Left lung (tissue), 10 donors: ENCODE results near the gene FAM107B. TPM values are rescaled to one million over a fixed set of nuclear protein-coding genes. Genes with fewer than 3 reads are reported as not detected.

Experiments
- ATAC-seq: fragments of 200-7000 bp; cut with Tn5 transposase; one replicate; pipeline ENCODE4 v1.9.1; 2020; ENCODE audit warnings: moderate library complexity
- DNase-seq, 4 donors: peaks; one replicate each; pipeline ENCODE4 v3.0.0-alpha.2; 2013 to 2020
- H3K27ac ChIP-seq, 2 donors: fragments of 200-600 bp; sonication (generic) in 1 of 2; one replicate each; pipeline versions ENCODE4 v1.5.0 to v1.8.0; 2020 to 2021
- H3K27me3 ChIP-seq, 2 donors: fragments of 200-600 bp; sonication (generic) in 1 of 2; one replicate each; pipeline versions ENCODE4 v1.5.0 to v1.8.0; 2020 to 2021
- H3K36me3 ChIP-seq, 2 donors: fragments of 200-600 bp; sonication (generic) in 1 of 2; one replicate each; pipeline versions ENCODE4 v1.5.0 to v1.8.0; 2020 to 2021
- H3K4me1 ChIP-seq, 2 donors: fragments of 200-600 bp; one replicate each; pipeline ENCODE4 v1.8.0; 2021
- H3K4me3 ChIP-seq, 2 donors: fragments of 200-600 bp; sonication (generic) in 1 of 2; one replicate each; pipeline versions ENCODE4 v1.5.0 to v1.8.0; 2020 to 2021; ENCODE audit warnings: mild to moderate bottlenecking in 1 of 2
- H3K9me3 ChIP-seq, 2 donors: fragments of 200-600 bp; sonication (generic) in 1 of 2; one replicate each; pipeline versions ENCODE4 v1.5.0 to v1.8.0; 2020 to 2021
- intact Hi-C, 2 donors: fragments of 100-400 bp; cut with DNase I; formaldehyde crosslinking; loops; one replicate each; pipeline versions ENCODE4 v1.11.2 to v1.14.2; 2022
- polyA plus RNA-seq, 6 donors: library from polyadenylated mRNA; unstranded; fragments of 120-200 nt; gene quantifications; one replicate each; pipeline ENCODE4 v1.2.1, GENCODE V29; 2013; ENCODE audit not compliant: insufficient read length in 6 of 6
- total RNA-seq, 2 donors: library from RNA; stranded (reverse); fragmentation: NEBNext Ultra II Directional; extraction: Animal tissue kit (Norgen Biotek cat#: 25700); gene quantifications; one replicate each; pipeline ENCODE4 v1.2.1, GENCODE V29; 2021
- TF ChIP-seq, protein P1 (sequence below), 2 donors: fragments of 200-600 bp; sonication (generic) in 1 of 2; IDR thresholded peaks; one replicate each; pipeline versions ENCODE4 v1.5.0 to v1.8.0; 2021; ENCODE audit warnings: antibody characterized with exemption in 2 of 2
- donor health status: DM: no; HTN: yes; CAD: no.
- donor health status: DM: no; HTN: no; CAD: no.

The FAM107B gene
- total and polyA plus RNA-seq, 8 donors = 66.2 to 93.6 (median 83.0) TPM

DNA sequence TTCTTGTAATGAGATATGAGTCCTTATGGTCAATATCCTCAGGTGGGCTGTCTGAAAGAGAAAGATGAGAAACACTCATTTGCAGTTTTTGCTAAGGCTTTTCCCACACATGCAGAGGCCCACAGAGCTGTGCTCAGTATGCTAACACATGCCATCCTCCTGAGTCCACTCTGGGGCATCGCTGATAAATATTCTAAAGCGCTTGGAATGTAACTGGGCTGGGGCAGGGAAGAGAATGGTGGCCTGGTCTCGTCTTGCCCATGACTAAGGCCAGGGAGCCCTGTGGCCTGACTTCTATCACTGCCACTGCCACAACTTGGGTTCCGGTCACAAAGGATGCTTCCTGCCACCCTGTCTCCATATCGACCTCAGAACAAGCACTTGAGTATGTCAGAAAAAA is 244.2 kb downstream of the FAM107B start:
- no peaks in the 10 kb centered on the region for H3K4me1 ChIP-seq
- no peak overlapping the region for H3K27ac ChIP-seq
- DNase-seq = no peak
- no peaks in the 10 kb centered on the region for H3K27me3 ChIP-seq
- TF ChIP-seq, protein P1, sequence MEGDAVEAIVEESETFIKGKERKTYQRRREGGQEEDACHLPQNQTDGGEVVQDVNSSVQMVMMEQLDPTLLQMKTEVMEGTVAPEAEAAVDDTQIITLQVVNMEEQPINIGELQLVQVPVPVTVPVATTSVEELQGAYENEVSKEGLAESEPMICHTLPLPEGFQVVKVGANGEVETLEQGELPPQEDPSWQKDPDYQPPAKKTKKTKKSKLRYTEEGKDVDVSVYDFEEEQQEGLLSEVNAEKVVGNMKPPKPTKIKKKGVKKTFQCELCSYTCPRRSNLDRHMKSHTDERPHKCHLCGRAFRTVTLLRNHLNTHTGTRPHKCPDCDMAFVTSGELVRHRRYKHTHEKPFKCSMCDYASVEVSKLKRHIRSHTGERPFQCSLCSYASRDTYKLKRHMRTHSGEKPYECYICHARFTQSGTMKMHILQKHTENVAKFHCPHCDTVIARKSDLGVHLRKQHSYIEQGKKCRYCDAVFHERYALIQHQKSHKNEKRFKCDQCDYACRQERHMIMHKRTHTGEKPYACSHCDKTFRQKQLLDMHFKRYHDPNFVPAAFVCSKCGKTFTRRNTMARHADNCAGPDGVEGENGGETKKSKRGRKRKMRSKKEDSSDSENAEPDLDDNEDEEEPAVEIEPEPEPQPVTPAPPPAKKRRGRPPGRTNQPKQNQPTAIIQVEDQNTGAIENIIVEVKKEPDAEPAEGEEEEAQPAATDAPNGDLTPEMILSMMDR (IDR thresholded peaks at IDR 0.05) = no peak
- H3K36me3 ChIP-seq = peaks cover 0 to 68% of the 10 kb centered on the region in 2 donors
- H3K9me3 ChIP-seq = no peaks in the 10 kb centered on the region
- intact Hi-C loops = no loop called here
- ATAC-seq = no peak
- H3K4me3 ChIP-seq = no peak overlapping the region

DNA sequence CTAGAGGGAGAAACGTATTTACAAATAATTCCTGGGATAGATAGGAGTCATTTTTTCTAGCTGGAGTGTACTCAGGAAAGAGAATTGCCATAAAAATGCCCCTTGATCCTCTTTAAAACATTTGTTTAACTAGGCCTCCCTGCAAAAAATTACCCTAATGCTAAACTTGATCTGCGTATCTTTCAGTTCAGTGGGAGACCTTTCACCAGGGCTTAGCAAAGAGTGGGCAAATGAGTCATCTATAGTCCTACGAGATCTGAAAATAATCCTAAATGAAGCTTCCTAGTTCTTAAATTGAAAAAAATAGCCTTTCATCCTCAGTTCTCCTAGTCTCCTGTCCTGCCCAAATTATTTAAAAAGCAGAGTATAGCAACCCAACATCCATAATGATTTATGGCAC is 245.3 kb downstream of the FAM107B start:
- Histone ChIP-seq H3K27me3 (no peaks in the 10 kb centered on the region), H3K27ac (no peak overlapping the region), H3K36me3 (peaks cover 0 to 65% of the 10 kb centered on the region in 2 donors), H3K4me3 (no peak overlapping the region), H3K4me1 (no peaks in the 10 kb centered on the region), H3K9me3 (no peaks in the 10 kb centered on the region)
- ATAC-seq (no peak), DNase-seq (no peak)
- intact Hi-C loops = no loop called here
- TF ChIP-seq, protein P1 (IDR thresholded peaks at IDR 0.05) = no peak

DNA sequence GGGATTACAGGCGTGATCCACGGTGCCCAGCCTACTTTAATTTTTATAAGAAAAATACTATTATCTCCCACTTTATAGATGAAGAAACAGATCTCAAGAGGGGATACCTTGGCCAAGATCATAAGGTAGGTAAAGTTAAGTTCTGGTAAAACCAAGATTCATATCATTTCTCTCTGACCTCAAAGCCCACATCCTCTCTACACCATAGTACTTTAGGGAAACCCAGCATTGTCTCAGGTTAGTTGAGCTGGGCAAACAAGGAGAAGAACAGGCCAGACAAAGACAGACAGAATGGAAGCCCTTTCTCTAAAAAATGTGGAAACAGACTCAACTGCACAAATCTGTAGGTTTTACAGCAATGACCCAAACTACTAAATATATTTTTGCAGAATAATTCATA is 246.2 kb downstream of the FAM107B start:
- Histone ChIP-seq H3K27ac (no peak overlapping the region), H3K27me3 (no peaks in the 10 kb centered on the region), H3K36me3 (peaks cover 0 to 56% of the 10 kb centered on the region in 2 donors), H3K9me3 (no peaks in the 10 kb centered on the region), H3K4me3 (no peak overlapping the region), H3K4me1 (peaks cover 0 to 3% of the 10 kb centered on the region in 2 donors)
- ATAC-seq (no peak), DNase-seq (no peak)
- intact Hi-C loops = no loop called here
- TF ChIP-seq, protein P1 (IDR thresholded peaks at IDR 0.05) = no peak

DNA sequence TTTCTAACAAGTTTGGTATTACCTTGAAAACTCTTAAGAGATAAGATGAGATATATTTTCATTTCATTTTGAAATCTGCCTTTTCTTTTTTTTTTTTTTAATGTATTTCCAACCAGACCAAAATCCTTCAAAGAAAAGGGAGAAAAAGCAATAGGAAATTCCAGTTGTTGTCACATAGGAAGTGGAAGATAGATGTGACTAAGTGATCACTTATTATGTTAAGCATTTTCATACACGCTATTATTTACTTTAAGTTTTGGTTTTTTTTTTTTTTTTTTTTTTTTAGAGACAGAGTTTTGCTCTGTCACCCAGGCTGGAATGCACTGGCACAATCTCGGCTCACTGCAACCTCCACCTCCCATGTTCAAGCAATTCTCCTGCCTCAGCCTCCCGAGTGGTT is 246.8 kb downstream of the FAM107B start:
- no peak for DNase-seq
- intact Hi-C loops = no loop called here

DNA sequence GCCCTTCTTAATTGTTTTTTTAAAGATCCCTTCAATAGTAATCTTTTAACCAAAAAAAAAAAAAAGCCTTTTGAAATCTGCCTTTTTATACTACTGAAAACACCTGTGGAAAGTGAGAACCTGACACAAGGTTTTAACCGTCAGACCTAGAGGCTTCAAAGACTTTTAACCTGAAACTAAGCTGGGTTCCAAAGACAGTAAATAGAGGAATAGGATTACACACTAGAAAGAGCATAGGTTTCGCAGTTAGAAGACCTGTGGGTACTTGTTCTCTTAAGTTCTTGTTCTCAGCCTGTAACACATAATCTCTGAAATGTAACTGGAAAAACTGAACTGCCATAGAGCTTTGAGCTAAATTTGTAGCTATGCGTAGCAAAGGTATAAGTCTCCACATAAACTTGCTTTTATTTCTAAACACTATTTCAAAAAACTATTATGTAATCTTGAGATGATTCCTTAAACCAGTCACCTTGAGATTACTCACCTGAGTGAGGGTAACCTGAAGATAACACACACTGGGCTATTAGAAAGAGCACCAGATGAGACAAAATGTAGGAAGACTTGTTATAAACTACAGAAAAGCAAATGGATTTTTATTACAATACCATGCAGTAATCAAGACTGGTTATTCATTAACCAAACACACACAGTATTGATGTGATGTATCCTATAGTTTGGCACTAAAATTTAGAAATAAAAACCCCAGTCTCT is 247.4 kb downstream of the FAM107B start:
- no peak overlapping the region for H3K4me3 ChIP-seq
- DNase-seq (no peak), ATAC-seq (no peak)
- H3K27ac ChIP-seq = no peak overlapping the region
- no peaks in the 10 kb centered on the region for H3K27me3 ChIP-seq
- intact Hi-C loops = no loop called here
- peaks cover 0 to 3% of the 10 kb centered on the region in 2 donors for H3K4me1 ChIP-seq
- H3K9me3 ChIP-seq = no peaks in the 10 kb centered on the region
- peaks cover 0 to 47% of the 10 kb centered on the region in 2 donors for H3K36me3 ChIP-seq
- TF ChIP-seq, protein P1 (IDR thresholded peaks at IDR 0.05) = no peak

More for the DNA sequence above, 246.8 kb downstream of the FAM107B start:
- H3K36me3 ChIP-seq = peaks cover 0 to 51% of the 10 kb centered on the region in 2 donors
- H3K27ac ChIP-seq = no peak overlapping the region
- H3K27me3 ChIP-seq = no peaks in the 10 kb centered on the region
- no peaks in the 10 kb centered on the region for H3K9me3 ChIP-seq
- H3K4me1 ChIP-seq = peaks cover 0 to 3% of the 10 kb centered on the region in 2 donors
- ATAC-seq = no peak
- no peak overlapping the region for H3K4me3 ChIP-seq
- TF ChIP-seq, protein P1 (IDR thresholded peaks at IDR 0.05) = no peak
